ENCODE data around the gene MTPN. TPM values are rescaled to one million over a fixed set of nuclear protein-coding genes. Genes with fewer than 3 reads are reported as not detected.

Gene MTPN
- total RNA-seq, 2 experiments from 2014 or later, result 106 to 108 TPM

GRCh38 chr7:135886345-135887132 is 90.6 kb downstream of the MTPN start:
- no peak overlapping the region for H3K27ac Mint-ChIP-seq
- no peaks in the 10 kb centered on the region for H3K27me3 Mint-ChIP-seq (ENCODE audit: low read depth)
- H3K4me1 Mint-ChIP-seq (ENCODE audit: low read depth), result no peaks in the 10 kb centered on the region
- CTCF ChIA-PET, result no interaction called here
- H3K36me3 Mint-ChIP-seq (ENCODE audit: low read depth), result no peaks in the 10 kb centered on the region
- intact Hi-C loops (cut with micrococcal nuclease), result no loop called here
- no peaks in the 10 kb centered on the region for H3K9me3 Mint-ChIP-seq
- no peak overlapping the region for H3K4me3 Mint-ChIP-seq
- no peak for DNase-seq

- Mint-ChIP-seq H3K4me3 (no peak overlapping the region), H3K9me3 (no peaks in the 10 kb centered on the region), H3K27me3 (ENCODE audit: low read depth) (no peaks in the 10 kb centered on the region), H3K36me3 (ENCODE audit: low read depth) (no peaks in the 10 kb centered on the region), H3K27ac (no peak overlapping the region), H3K4me1 (ENCODE audit: low read depth) (no peaks in the 10 kb centered on the region)
- no peak for DNase-seq
- CTCF ChIA-PET, result no interaction called here
- intact Hi-C loops (cut with micrococcal nuclease), result no loop called here
These were observed 92.5 kb downstream of the MTPN start for GRCh38 chr7:135884495-135885232.

- Mint-ChIP-seq H3K36me3 (ENCODE audit: low read depth) (no peaks in the 10 kb centered on the region), H3K4me1 (ENCODE audit: low read depth) (no peaks in the 10 kb centered on the region), H3K27me3 (ENCODE audit: low read depth) (peaks cover under 1% of the 10 kb centered on the region), H3K4me3 (no peak overlapping the region), H3K27ac (no peak overlapping the region), H3K9me3 (peaks cover under 1% of the 10 kb centered on the region)
- CTCF ChIA-PET, result interaction anchor here (1.1 kb wide), 1 partner anchor 10 kb away, joined by 4 read pairs; no protein-coding TSS in a partner anchor
- intact Hi-C loops (cut with micrococcal nuclease), result no loop called here
- DNase-seq, result no peak
These were observed 97.9 kb downstream of the MTPN start for GRCh38 chr7:135879233-135879632.

- CTCF ChIA-PET, result interaction anchor here (1.1 kb wide), 1 partner anchor 237 kb away, joined by 4 read pairs; no protein-coding TSS in a partner anchor
- DNase-seq, result no peak
- Mint-ChIP-seq H3K27ac (no peak overlapping the region), H3K27me3 (ENCODE audit: low read depth) (peaks cover 4% of the 10 kb centered on the region), H3K4me3 (no peak overlapping the region), H3K4me1 (ENCODE audit: low read depth) (no peaks in the 10 kb centered on the region), H3K9me3 (peaks cover 5% of the 10 kb centered on the region), H3K36me3 (ENCODE audit: low read depth) (no peaks in the 10 kb centered on the region)
- intact Hi-C loops (cut with micrococcal nuclease), result no loop called here
These were observed 98.9 kb downstream of the MTPN start for GRCh38 chr7:135878284-135878683.

- CTCF ChIA-PET, result interaction anchor here (1.1 kb wide), 1 partner anchor 237 kb away, joined by 4 read pairs; no protein-coding TSS in a partner anchor
- H3K4me3 Mint-ChIP-seq, result no peak overlapping the region
- intact Hi-C loops (cut with micrococcal nuclease), result no loop called here
- H3K4me1 Mint-ChIP-seq (ENCODE audit: low read depth), result no peaks in the 10 kb centered on the region
- H3K9me3 Mint-ChIP-seq, result peaks cover 5% of the 10 kb centered on the region
- no peaks in the 10 kb centered on the region for H3K36me3 Mint-ChIP-seq (ENCODE audit: low read depth)
- H3K27me3 Mint-ChIP-seq (ENCODE audit: low read depth), result peaks cover 4% of the 10 kb centered on the region
- no peak for DNase-seq
- H3K27ac Mint-ChIP-seq, result no peak overlapping the region
These were observed 99.4 kb downstream of the MTPN start for GRCh38 chr7:135877805-135878204.

Other genes with a start within 250 kb of the MTPN start
- not detected for gene SLC13A4, start 249.2 kb downstream of the MTPN start, total RNA-seq
- not detected for gene FAM180A, start 228.5 kb downstream of the MTPN start, total RNA-seq

Data from activated naive CD4-positive, alpha-beta T cell treated with anti-CD3 and anti-CD28 coated beads for 36 hours (primary cell).